ENCODE measurements around the gene IFFO2. TPM values are rescaled to one million over a fixed set of nuclear protein-coding genes. Genes with fewer than 3 reads are reported as not detected.

The IFFO2 gene
- total RNA-seq, 2 donors from 2014 or later = 13.6 to 20.4 TPM

DNA sequence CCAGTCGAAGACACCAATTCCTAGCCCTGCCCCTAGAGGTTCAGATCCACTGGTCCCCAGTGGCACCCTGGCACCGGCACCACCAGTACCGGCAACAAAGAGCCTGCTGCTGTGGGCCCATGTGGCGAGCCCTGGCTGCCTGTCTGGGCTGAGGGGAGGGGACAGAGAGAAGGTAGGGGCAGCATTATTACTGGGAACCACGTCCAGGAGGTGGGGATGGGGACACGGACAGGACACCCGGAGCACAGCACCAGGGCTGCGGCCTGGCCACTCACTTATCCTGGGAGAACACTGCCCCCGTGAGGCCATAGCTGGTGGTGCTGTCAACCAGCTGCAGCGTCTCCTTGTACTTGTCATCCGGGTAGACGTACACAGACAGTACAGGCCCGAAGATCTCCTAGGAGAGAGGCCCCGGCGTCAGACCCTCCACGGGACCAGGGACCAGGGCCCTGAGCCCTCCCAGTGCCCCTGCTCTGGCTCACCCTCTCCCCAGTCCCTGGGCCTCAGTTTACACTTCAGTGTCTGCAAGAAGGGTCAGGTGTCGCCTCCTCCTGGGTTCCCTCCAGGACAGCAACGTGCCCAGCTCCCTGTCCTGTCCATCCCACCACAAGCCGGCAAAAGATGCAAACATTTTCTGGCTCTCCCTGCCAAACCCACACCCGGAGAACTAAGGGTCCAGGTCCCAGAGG is 81.2 kb downstream of the IFFO2 start:
- WGBS = 49% methylated on average over 19 of the region's 20 CpGs
- H3K4me3 ChIP-seq = no peak overlapping the region
- intact Hi-C loops (cut with DNase I) = loop anchor here (2.0 kb wide), 1 partner anchor 276 kb away; no protein-coding TSS in a partner anchor
- no peaks in the 10 kb centered on the region for H3K36me3 ChIP-seq
- TF ChIP-seq CTCF (IDR thresholded peaks at IDR 0.05) (peak; percentile 55 to 81 (median 76)), POLR2A (IDR thresholded peaks at IDR 0.05) (no peak)
- H3K27me3 ChIP-seq (replicated peaks; ENCODE audit: insufficient read depth) = no peaks in the 10 kb centered on the region
- H3K27ac ChIP-seq = no peak overlapping the region
- no peaks in the 10 kb centered on the region for H3K9me3 ChIP-seq
- H3K4me1 ChIP-seq (replicated peaks) = no peaks in the 10 kb centered on the region
- peak; percentile 75 for DNase-seq (ENCODE audit: low spot score)

DNA sequence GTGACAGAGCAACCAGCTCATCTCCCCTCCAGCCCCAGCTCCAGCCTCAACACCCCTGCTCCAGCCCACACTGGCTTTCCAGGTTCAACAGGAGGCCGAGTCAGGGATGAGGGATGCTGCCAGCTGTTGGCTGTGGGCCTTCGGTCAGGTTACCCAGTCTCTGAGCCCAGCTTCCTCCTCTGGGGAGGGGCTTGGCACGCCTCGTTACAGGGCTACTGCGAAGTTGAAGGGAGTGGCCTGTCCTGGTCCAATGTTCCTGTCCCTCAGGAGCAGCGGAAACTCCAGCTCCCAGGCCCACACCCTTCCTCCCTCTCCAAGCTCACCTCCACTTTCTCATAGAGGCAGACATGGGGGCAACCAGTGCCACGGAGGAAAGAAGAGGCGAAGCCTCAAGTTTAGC is 81.9 kb downstream of the IFFO2 start:
- H3K4me1 ChIP-seq (replicated peaks) = no peaks in the 10 kb centered on the region

DNA sequence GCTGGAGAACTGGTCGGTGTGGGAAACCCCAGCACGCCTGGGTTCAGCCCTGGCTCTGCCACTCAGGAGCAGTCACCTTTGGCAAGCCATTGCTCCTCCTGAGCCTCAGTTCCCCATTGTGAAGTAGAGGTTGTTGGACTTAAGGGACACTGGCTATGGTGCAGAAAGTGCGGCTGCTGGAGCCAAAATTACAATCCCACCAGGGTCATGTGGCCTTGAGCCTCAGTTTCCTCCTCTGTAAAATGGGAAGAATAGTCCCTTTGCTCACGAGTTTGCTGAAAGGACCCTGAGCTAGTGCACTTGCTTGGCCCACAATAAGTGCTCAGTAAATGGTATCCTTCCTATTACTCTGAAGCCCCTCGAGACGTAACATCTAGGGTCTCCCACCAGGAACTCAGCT is 82.4 kb downstream of the IFFO2 start:
- intact Hi-C loops (cut with DNase I) = loop anchor here (2.0 kb wide), 1 partner anchor 275 kb away; no protein-coding TSS in a partner anchor
- H3K9me3 ChIP-seq = no peaks in the 10 kb centered on the region

More for the DNA sequence above, 81.9 kb downstream of the IFFO2 start:
- DNase-seq (ENCODE audit: low spot score) = peak; percentile 49
- TF ChIP-seq POLR2A (IDR thresholded peaks at IDR 0.05) (no peak), CTCF (IDR thresholded peaks at IDR 0.05) (no peak), POLR2AphosphoS5 (IDR thresholded peaks at IDR 0.05) (peak; percentile 46)
- no peak overlapping the region for H3K4me3 ChIP-seq
- no peak overlapping the region for H3K27ac ChIP-seq
- WGBS = 38% methylated on average over 8 of the region's 8 CpGs
- no peaks in the 10 kb centered on the region for H3K36me3 ChIP-seq
- H3K9me3 ChIP-seq = no peaks in the 10 kb centered on the region
- no peaks in the 10 kb centered on the region for H3K27me3 ChIP-seq (replicated peaks; ENCODE audit: insufficient read depth)
- intact Hi-C loops (cut with DNase I) = loop anchor here (2.0 kb wide), 1 partner anchor 276 kb away; no protein-coding TSS in a partner anchor

GRCh38 chr1:18872071-18872611 is 84.3 kb downstream of the IFFO2 start:
- no peaks in the 10 kb centered on the region for H3K4me1 ChIP-seq (replicated peaks)
- no peak overlapping the region for H3K4me3 ChIP-seq
- no peak for DNase-seq (ENCODE audit: low spot score)
- no peaks in the 10 kb centered on the region for H3K9me3 ChIP-seq
- H3K27me3 ChIP-seq (replicated peaks; ENCODE audit: insufficient read depth) = no peaks in the 10 kb centered on the region
- TF ChIP-seq POLR2A (IDR thresholded peaks at IDR 0.05) = no peak
- TF ChIP-seq POLR2AphosphoS5 (IDR thresholded peaks at IDR 0.05) = no peak
- TF ChIP-seq CTCF (IDR thresholded peaks at IDR 0.05) = no peak
- intact Hi-C loops (cut with DNase I) = no loop called here
- no peak overlapping the region for H3K27ac ChIP-seq
- no peaks in the 10 kb centered on the region for H3K36me3 ChIP-seq
- 73% methylated on average over 8 of the region's 8 CpGs for whole genome bisulfite sequencing

More for the DNA sequence above, 82.4 kb downstream of the IFFO2 start:
- WGBS = 93% methylated on average over 4 of the region's 6 CpGs
- Histone ChIP-seq H3K4me3 (no peak overlapping the region), H3K4me1 (replicated peaks) (no peaks in the 10 kb centered on the region), H3K27me3 (replicated peaks; ENCODE audit: insufficient read depth) (no peaks in the 10 kb centered on the region), H3K27ac (no peak overlapping the region), H3K36me3 (no peaks in the 10 kb centered on the region)
- TF ChIP-seq CTCF (IDR thresholded peaks at IDR 0.05) (no peak), POLR2A (IDR thresholded peaks at IDR 0.05) (no peak), POLR2AphosphoS5 (IDR thresholded peaks at IDR 0.05) (no peak)
- no peak for DNase-seq (ENCODE audit: low spot score)

All from prostate gland (tissue), 2 donors.